ENCODE results near the gene SEMA4D.
A peak's percentile ranks its signal among the peaks of the same experiment; 100 is the strongest.

Gene SEMA4D

GRCh38 chr9:89529243-89530035, 31.5 kb upstream of the SEMA4D start:
- Histone ChIP-seq H3K4me3 (no peak overlapping the region), H3K27ac (peak overlapping the region in 3 of 21 experiments; percentile 11 to 66 (median 22))

GRCh38 chr9:89528540-89528939, 30.6 kb upstream of the SEMA4D start:
- Histone ChIP-seq H3K4me3 (no peak overlapping the region), H3K27ac (peak overlapping the region in 5 of 21 experiments; percentile 11 to 66 (median 22))

- H3K4me3 ChIP-seq: no peak overlapping the region
- H3K27ac ChIP-seq: peak overlapping the region in 6 of 21 experiments; percentile 11 to 66 (median 35)
Measured at GRCh38 chr9:89528131-89528530, 30.2 kb upstream of the SEMA4D start.

- no peak overlapping the region for H3K4me3 ChIP-seq
- H3K27ac ChIP-seq: peak overlapping the region in 6 of 21 experiments; percentile 18 to 66 (median 34)
Measured at GRCh38 chr9:89527084-89527483, 29.2 kb upstream of the SEMA4D start.

DNA sequence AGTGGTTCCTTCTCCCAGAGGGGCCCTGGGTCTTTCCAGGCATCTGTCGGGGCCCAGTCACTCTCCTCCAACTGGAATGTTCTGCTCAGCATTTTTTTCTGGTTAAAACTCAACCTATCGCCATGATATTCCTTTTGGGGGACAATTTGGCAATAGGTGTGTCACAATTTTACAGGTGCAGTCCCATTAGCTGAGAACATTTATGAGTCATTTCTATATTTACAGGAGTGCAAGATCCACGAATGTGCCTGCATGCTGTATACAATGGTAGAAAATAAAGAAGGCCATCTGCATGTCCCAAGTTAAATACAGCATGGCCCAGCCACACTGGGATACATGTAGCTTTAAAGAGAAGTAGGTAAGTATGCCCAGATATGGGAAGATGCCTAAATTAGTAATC, 28.8 kb upstream of the SEMA4D start:
- Histone ChIP-seq H3K4me3 (no peak overlapping the region), H3K27ac (peak overlapping the region in 8 of 21 experiments; percentile 2 to 61 (median 26))

GRCh38 chr9:89525446-89526374, 27.8 kb upstream of the SEMA4D start:
- peak overlapping the region in 10 of 21 experiments; percentile 8 to 68 (median 22) for H3K27ac ChIP-seq

DNA sequence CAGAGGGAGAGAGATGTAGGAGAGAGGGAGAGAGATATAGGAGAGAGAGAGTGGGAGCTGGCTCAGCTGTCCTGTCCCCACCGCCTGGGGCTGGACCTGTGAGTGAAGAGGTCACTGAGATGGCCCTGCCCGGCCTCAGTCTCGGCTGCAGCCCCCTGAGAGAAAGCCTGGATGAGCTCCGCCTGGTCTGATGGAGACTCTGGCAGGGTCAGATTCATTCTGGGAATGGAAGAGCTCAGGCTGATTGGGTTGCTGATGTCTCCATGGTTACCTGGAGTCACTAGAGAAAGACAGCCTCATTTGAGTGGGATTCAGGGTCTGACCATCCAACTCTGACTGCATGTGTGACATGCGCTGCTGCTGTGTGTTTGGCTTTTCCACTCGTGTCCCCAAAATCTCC, 27.1 kb upstream of the SEMA4D start:
- peak overlapping the region in 6 of 21 experiments; percentile 3 to 86 (median 50) for H3K27ac ChIP-seq
- no peak overlapping the region for H3K4me3 ChIP-seq

More at GRCh38 chr9:89525446-89526374, 27.8 kb upstream of the SEMA4D start:
- no peak overlapping the region for H3K4me3 ChIP-seq

GRCh38 chr9:89523948-89524347, 26.0 kb upstream of the SEMA4D start:
- Histone ChIP-seq H3K4me3 (no peak overlapping the region), H3K27ac (peak overlapping the region in 8 of 21 experiments; percentile 3 to 86 (median 73))

DNA sequence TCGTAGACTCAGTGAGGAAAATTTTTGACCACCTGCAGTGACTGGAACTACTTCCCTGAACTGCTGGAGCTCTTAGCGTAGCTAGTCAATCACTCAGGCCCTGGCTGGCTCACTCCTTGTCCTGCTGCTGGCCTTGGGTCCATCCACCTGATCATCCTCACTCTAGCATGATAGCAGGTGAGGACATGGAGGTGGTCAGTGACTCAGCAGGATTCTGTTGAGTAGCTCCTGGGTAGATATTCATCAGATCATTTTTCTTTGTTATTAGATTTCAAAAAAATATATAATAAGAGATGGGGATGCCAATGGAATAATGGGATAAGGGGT, 25.0 kb upstream of the SEMA4D start:
- peak overlapping the region in 13 of 21 experiments; percentile 12 to 86 (median 59) for H3K27ac ChIP-seq
- H3K4me3 ChIP-seq: no peak overlapping the region

DNA sequence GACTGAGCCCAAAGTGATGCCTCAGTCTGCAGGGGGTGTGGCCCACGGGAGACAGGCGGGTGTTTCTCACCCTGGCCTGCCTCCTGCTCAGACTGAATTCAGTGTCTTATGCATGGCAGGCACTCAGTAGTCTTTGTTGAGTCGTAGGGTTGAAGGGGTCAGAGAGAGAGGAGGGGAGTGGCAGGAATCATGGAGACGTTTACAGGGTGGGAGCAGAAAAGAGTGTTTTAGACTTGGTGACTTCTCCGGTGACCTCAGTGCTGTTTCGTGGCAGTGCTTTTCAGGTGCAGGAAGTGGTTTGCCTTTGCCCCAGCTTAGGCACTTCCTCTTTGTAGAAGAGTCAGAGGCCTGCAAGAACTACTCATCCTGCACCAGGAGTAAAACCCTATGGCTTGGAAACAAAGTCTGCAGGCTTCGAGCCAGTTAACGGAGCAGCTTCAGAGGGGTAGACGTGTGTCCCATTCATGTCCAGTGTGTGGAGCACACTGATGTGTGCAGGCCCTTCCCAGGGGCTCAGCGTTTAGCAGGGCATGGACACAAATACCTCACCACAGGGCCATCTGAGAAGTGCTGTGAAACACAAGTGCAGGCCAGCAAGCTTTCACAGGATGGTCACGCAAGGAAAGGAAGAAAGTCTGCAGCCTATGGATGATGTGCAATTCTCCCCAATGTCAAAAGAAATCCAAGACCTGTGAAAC, 24.5 kb upstream of the SEMA4D start:
- Histone ChIP-seq H3K4me3 (no peak overlapping the region), H3K27ac (peak overlapping the region in 12 of 21 experiments; percentile 25 to 86 (median 64))

DNA sequence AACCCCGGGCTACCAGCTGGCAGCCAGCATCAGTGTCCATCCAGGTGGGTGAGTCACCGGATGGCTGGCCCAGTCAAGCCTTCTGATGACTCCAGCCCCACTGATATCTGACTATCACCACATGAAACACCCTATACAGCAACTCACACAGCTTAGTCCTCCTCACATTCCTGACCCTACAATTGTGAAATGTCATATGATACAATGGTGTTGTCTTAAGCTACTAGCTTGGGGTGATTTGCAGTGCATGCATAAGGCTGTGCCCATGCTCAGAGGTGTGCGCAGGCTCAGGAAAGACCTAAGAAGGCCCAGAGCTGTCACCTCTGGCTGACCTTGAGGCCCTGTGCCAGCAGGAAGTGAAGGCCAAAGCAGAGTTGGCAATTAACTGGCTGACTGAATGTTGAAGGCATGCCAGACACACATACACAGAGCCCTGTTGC, 21.5 kb upstream of the SEMA4D start:
- Histone ChIP-seq H3K4me3 (no peak overlapping the region), H3K27ac (peak overlapping the region in 5 of 21 experiments; percentile 8 to 63 (median 27))

DNA sequence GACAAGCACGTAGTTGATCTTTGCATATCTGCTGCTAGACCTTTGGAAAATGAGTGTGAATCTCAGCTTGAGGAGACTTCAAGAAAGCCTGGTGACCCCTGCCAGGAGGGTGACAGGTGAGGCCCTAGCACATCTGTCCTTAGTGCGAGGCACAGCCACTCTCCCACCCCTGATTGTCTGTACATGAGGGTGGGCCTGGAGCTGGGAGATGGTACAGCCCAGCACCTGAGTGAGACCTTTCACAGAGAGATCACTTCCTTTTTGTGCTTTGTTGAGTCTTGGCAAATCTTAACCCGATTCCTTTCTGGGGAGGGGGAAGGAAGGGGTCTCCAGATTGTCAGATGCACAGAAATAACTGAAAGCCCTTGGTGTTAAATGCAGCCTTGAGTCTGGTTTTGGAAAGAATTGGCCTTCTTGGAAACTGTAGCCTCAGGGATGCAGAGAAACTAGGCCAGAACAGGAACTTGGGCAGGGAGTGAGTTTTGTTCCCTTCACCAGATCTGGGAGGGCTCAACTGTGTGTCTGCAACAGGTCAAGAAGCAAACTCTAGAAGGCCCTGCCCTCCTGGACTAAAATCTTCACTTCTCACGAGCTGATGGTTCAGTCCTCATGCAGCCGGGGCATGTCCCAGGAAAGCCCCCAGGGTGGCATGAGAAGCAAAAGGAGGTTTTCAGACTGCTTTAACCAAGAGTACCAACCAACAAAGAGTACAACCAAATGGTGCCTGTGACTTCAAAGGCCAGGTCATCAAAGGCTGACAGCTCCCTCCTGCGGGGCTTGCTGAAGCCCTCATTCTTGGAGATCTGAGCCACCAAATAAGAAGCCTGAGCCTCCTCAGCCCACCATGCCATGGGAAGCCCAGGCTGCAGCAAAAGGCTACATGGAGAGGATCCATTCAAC, 20.8 kb upstream of the SEMA4D start:
- no peak overlapping the region for H3K4me3 ChIP-seq
- peak overlapping the region in 6 of 21 experiments; percentile 9 to 63 (median 25) for H3K27ac ChIP-seq

DNA sequence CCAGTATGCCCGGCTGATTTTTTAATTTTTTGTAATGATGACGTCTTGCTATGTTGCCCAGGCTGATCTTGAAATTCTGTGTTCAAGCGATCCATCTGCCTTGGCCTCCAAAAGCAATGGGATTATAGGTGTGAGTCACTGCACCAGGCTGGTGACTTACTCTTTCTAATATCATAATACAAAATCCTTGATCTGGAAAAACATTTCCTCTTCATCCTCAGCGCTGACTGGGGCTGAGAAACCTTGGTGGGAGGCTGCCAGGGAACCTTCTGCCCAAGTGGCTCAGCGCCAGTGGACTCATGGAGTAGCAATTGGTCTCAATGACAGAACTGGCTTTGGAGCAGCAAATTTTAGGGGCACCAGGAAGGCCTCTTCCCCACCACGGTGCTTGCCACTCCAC, 17.5 kb upstream of the SEMA4D start:
- no peak overlapping the region for H3K4me3 ChIP-seq
- no peak overlapping the region for H3K27ac ChIP-seq

- H3K27ac ChIP-seq: no peak overlapping the region
Measured at GRCh38 chr9:89514956-89515355, 17.0 kb upstream of the SEMA4D start.

GRCh38 chr9:89514337-89514736, 16.4 kb upstream of the SEMA4D start:
- Histone ChIP-seq H3K4me3 (no peak overlapping the region), H3K27ac (no peak overlapping the region)

More at GRCh38 chr9:89514956-89515355, 17.0 kb upstream of the SEMA4D start:
- H3K4me3 ChIP-seq: no peak overlapping the region

DNA sequence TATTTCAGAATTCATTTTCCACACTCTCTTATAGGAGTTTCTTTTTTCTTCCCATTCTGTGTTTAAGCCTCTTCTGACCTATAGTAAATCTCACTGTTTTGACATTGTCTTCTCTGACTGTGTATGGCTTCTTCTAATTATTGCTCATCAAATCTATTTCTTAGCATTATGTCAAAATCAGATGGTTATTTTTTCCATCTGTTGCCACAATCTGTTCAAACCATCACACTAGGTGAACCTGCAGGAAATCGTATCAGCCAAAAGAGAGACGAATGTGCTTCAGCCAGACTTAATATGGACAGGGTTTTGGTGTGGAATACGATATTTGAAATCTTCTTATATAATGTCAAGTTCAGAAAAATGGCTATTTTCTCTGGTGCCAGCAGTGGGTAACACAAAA, 15.9 kb upstream of the SEMA4D start:
- no peak overlapping the region for H3K4me3 ChIP-seq
- no peak overlapping the region for H3K27ac ChIP-seq

DNA sequence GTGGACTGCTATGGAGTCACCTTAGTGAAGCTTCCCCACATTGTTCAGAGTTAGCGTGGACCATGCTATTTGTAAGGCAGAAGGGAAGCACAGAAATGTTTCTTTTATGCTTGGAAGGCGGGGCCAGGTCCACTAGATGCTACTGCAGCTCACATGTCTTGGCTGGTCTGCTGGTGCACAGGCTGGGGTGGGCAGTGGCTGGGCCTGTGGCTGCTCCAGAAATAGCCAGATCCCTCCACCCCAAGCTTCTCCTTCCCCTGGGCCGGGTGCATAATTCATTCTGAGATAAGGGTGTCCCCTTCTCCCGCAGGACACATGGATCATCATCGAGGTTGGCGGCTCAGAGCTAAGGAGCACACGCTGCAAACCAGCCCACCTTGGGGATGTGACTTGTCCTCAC, 14.5 kb upstream of the SEMA4D start:
- Histone ChIP-seq H3K4me3 (no peak overlapping the region), H3K27ac (no peak overlapping the region)

GRCh38 chr9:89508951-89509615, 11.2 kb upstream of the SEMA4D start:
- peak overlapping the region in 1 of 21 experiments; percentile 10 for H3K27ac ChIP-seq
- H3K4me3 ChIP-seq: no peak overlapping the region
